Posterior cingulate gyrus (tissue), 11 donors: Measurements from ENCODE around the gene FAM193B.
"Not testable (repeated sequence)": the region's sequence is repeated elsewhere in the genome, so short reads cannot be mapped to it uniquely, and the experiment has no call there.

Experiments used
- DNase-seq, 10 donors: peaks; one replicate each; pipeline versions ENCODE4 v3.0.0 to v3.0.0-alpha.2; 2020 to 2021; ENCODE audit warnings: mixed read lengths in 3 of 10
- intact Hi-C: fragments of 100-400 bp; cut with DNase I; formaldehyde crosslinking; loops from one replicate; pipeline ENCODE4 v1.15.1; 2023

Gene FAM193B

GRCh38 chr5:177493795-177494345, 60.5 kb downstream of the FAM193B start:
- intact Hi-C loops: no loop called here
- DNase-seq: no peak

GRCh38 chr5:177492841-177493240, 61.5 kb downstream of the FAM193B start:
- intact Hi-C loops: no loop called here
- no peak for DNase-seq

GRCh38 chr5:177491983-177492746, 62.2 kb downstream of the FAM193B start:
- DNase-seq: no peak
- intact Hi-C loops: no loop called here

GRCh38 chr5:177491429-177491945, 62.9 kb downstream of the FAM193B start:
- intact Hi-C loops: no loop called here
- no peak for DNase-seq

- intact Hi-C loops: no loop called here
- no peak for DNase-seq
Observed at GRCh38 chr5:177490992-177491391, 63.4 kb downstream of the FAM193B start.

- DNase-seq: peak in 7 of 10 donors; percentile 49 to 93 (median 61)
- intact Hi-C loops: no loop called here
Observed at GRCh38 chr5:177490311-177490991, 63.9 kb downstream of the FAM193B start.

GRCh38 chr5:177489119-177489716, 65.1 kb downstream of the FAM193B start:
- intact Hi-C loops: no loop called here
- DNase-seq: no peak

- intact Hi-C loops: no loop called here
- no peak for DNase-seq
Observed at GRCh38 chr5:177487975-177488374, 66.4 kb downstream of the FAM193B start.

- intact Hi-C loops: no loop called here
- DNase-seq: no peak
Observed at GRCh38 chr5:177487144-177487543, 67.2 kb downstream of the FAM193B start.

GRCh38 chr5:177486256-177486655, 68.1 kb downstream of the FAM193B start:
- intact Hi-C loops: no loop called here

GRCh38 chr5:177485753-177486152, 68.6 kb downstream of the FAM193B start:
- intact Hi-C loops, DNase-seq: not testable (repeated sequence)

More at GRCh38 chr5:177486256-177486655, 68.1 kb downstream of the FAM193B start:
- DNase-seq: no peak

GRCh38 chr5:177484902-177485549, 69.3 kb downstream of the FAM193B start:
- no peak for DNase-seq
- intact Hi-C loops: no loop called here

GRCh38 chr5:177483994-177484901, 70.1 kb downstream of the FAM193B start:
- intact Hi-C loops: no loop called here

GRCh38 chr5:177483042-177483441, 71.3 kb downstream of the FAM193B start:
- no peak for DNase-seq
- intact Hi-C loops: no loop called here

More at GRCh38 chr5:177483994-177484901, 70.1 kb downstream of the FAM193B start:
- no peak for DNase-seq

GRCh38 chr5:177482359-177482795, 72.0 kb downstream of the FAM193B start:
- no peak for DNase-seq
- intact Hi-C loops: no loop called here

GRCh38 chr5:177479774-177480173, 74.6 kb downstream of the FAM193B start:
- DNase-seq: no peak
- intact Hi-C loops: no loop called here

- intact Hi-C loops: no loop called here
- peak in 3 of 10 donors; percentile 28 to 85 (median 38) for DNase-seq
Observed at GRCh38 chr5:177478711-177479646, 75.4 kb downstream of the FAM193B start.
